Right renal pelvis (tissue), 4 donors: ENCODE results near the gene GALNT7. TPM values are rescaled to one million over a fixed set of nuclear protein-coding genes. Genes with fewer than 3 reads are reported as not detected.

Source experiments
- DNase-seq, 4 donors: peaks; one replicate each; pipeline ENCODE4 v3.0.0-alpha.2; 2013; ENCODE audit warnings: low read depth in 4 of 4, low spot score in 3 of 4, missing footprints in 1 of 4
- polyA plus RNA-seq, 4 donors: library from polyadenylated mRNA; unstranded; fragments of 120-200 nt; gene quantifications; one replicate each; pipeline ENCODE4 v1.2.1, GENCODE V29; 2013; ENCODE audit not compliant: insufficient read length in 4 of 4

The GALNT7 gene
- polyA plus RNA-seq, 4 donors: 35.8 to 40.7 (median 37.2) TPM

DNA sequence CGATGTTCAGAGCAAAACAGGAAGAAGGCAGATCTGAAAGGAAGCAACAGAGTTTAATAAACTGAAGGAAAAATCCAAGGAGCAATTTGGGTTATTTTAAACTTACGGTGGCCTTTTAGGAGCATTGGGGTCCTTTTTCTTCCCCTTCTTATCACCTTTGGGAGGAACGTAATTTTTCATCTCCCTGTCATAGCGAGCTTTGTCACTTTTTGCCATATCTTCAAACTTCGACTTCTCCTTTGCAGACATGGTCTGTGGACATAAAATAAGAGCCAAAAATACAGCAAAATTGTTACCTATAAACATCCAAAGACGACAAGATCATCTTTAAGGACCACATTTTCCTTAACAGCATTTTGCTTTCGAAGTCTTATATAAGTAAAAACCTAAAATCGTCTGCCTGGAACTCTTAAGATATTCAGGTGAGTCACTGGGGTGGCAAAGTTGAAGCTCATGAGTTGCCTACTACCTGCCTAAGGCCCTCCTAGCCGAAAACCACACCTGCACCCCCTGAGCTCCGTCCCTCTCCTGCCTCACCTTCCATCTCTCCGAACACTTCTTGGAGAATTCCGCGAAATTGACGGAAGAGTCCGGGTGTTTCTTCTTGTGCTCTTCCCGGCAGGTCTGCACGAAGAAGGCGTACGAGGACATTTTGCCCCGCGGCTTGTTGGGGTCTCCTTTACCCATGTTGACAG lies 164.5 kb downstream of the GALNT7 start:
- no peak for DNase-seq

DNA sequence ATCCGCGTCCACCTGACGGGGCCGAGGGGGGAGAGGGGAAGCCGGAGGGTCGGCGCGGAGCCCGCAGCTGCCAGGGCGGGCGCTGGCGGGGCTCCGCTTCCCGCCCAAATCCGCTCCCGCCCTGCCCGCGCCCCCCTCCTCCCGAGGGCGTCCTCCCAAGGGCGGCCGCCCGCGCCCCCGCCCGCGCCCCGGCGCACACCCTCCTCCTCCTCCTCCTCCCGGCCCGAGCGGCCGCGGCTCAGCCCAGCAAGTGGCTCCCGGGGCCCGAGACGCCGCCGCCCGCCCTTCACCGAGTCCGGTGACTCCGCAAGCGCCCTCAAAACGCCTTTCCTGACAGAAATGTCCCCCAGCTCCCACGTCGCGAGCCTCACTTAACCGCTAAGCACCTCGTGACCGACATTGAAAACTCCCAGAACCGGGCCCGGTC lies 165.1 kb downstream of the GALNT7 start:
- peak in 3 of 4 donors; percentile 20 to 51 (median 28) for DNase-seq

DNA sequence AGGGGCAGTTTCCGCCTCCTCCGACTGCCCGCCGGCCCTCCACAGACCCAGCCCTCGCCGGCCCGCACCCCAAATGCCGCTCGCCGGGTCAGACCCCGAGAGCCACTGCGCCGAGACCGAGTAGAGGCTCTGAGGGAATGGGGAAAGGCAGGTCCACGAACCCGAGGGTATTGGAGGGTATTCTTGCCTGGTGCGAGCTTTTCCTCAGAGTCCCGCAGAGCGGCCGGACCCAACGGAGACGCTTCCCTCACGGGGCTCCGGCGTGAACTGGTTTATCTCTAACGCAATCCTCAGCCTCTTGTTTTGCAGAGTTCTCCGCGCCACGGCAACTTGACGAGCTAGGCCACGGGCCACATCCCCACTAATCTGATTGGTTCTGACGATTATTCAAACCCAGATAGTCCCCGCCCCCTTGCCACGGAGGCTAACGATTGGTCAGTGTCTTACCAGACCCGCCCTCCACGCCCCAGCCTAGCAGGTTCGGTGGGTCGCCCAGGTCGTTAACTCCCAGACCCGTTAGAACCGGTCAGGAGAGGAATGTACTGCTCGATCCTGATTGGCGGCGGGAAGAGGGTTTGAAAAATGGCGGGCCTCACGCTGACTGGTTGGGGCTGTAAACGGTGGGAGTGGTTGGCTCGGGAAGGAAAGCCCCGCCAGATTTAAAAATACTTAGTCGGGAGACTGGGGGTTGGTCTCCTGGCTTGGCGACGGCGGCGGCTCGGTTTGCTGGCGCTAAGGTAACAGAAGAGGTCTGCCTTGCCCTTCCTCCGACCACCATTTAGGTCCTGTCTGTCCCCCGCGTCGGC lies 165.7 kb downstream of the GALNT7 start, which contains the start of gene HMGB2:
TSS of gene HMGB2 (minus strand) at position 274 of the 806 bp plus-strand sequence. CDS start 709 bp downstream, outside the sequence.
- DNase-seq: peak; percentile 99 to 100 (median 100)

DNA sequence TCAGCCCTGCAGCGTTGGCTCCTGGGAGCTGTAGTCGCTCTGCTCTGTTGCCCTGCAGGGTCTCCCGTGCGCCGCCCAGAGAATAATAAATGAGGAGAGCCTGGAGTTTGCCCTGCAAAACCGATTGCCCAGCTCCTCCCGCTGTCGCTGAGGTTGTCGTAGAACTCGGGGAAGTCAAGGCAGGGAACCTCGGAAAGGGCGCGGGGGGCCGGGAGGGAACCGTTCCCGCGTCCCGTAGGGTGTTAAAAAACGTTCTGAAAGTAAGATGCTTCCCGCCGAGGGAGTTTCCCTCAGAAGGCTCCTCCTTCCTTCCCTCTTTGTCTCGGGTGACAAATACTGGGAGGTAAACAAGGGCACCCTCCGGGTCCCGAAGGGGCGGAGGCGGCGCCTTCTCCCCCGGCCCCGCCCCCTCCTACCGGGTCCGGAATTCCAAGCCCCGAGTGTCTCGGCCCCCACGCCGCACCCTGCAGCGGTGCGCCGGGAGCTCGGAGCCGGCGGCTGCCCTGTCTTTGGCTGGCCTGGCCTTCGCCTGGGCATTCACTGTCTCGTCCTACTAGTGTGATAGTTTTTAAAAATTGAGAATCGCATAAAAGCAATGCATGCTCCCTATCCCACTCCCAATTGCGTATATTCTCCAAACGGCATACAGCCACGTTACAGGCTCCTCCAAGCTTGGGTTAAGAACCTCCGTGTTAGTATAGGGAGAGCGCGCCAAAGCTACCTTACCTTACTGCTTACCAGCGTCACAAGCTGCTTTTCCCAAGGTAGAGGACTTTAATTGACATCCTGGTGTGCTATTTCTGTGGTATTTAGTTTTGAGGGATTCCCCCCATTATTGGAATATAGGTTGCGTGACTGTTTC lies 166.5 kb downstream of the GALNT7 start:
- DNase-seq: peak; percentile 66 to 80 (median 72)

DNA sequence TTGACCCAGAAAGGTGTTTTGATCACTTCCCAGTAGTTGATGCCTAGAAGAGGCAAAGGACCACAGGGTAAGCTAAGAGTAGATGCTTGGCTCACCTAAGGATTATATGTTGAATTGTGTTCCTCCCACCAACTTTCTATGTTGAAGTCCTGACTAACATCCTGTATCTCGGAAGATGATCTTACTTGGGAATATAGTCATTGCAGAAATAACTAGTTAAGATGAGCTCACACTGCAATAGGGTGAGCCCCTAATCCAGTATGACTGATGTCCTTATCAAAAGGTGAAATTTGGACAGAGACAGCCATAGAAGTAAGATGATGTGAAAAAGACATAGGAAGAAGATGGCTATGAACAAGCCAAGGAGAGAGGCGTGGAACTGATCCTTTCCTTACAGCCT lies 168.9 kb downstream of the GALNT7 start:
- no peak for DNase-seq

DNA sequence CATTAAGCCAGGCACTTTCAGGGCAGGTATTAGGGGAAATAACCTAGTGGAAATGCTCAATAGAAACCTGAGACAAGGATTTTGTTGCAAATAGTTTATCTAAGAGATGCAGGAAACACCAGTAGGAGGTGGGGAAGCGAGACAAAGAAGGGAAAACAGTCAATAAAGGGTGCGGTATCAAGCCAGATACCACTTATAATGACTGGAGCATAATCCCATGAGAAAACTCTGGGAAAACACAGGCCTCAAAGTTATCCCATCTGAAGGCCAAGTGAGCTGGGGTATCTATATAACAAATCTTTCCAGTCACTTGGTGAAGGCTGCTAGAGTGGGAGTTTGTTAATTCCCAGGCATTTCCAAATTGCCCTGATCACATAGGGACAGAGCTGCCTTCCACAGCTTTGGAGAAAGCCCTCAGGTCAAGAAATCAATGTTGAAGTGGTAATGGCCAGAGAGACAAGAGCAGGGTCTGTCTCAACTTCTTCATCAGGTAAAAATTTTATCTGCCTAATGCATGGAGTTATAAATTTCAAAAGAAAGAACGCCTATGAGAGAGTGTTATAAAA lies 175.3 kb downstream of the GALNT7 start:
- no peak for DNase-seq

DNA sequence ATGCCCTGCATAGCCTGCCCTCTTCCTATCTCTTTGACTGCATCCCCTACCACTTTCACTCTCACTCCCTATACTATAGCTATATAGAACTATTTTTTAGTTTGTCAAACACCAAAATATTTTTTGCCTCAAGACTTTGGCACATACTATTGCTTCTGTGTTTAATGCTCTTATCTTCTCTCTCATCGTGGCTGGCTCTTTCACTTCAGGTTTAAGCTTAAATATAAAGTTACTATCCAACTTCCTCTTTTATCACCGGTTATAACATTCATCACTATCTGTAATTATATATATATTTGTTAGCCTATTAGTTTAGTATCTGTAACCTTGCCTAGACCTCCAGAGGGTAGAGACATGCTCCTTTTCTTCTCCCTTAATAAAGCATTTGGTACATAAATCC lies 177.0 kb downstream of the GALNT7 start:
- DNase-seq: no peak

DNA sequence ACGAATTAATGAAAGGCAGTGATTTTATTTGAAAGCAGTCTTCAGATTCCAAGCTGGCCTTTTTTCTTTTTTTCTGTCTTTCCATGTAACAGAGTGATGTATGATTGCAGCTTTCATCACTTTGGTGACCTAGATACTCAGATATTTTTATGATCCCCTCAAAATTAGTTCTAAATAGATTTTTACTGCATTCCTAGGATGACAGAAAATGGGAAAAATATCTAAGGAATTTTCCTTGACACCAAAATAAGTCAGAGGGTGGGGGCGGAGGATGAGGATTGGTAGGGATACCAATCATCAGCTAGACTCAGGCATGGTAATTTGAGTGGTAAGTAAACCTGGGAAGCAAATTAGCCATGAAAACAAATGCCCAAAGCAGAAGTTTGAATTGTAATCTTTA lies 177.5 kb downstream of the GALNT7 start:
- DNase-seq: no peak

DNA sequence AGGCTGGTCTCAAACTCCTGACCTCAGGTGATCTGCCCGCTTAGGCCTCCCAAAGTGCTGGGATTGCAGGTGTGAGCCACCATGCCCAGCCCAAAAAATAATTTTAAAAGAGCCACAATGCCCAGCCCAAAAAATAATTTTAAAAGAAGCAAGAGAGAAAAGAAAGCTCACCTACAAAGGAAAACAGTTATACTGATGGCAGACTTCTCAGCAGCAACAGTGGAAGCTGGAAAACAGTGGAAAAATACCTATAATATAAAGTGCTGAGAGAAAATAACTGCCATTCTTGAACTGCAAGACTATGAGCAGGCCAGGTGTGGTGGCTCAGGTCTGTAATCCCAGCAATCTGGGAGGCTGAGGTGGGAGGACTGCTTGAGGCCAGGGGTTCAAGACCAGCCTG lies 178.9 kb downstream of the GALNT7 start:
- no peak for DNase-seq

DNA sequence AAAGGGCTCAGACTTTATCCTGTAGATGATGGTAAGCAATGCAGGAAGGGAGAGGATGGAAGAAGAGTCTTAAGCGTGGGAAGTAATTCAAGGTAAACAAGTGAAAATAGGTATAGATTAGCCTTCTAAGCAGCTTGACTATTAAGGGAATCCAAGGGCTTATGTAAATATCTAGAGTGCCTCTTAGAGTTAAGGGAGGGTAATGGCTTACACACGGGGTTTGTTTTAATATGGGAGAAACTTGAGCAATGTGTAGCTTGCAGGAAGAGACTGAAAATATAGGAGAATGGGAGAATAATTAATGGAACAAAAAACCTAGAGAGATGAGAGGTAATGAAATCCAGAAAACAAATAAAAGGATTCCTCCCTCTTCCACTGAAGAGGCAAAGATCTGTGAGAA lies 189.3 kb downstream of the GALNT7 start:
- no peak for DNase-seq

DNA sequence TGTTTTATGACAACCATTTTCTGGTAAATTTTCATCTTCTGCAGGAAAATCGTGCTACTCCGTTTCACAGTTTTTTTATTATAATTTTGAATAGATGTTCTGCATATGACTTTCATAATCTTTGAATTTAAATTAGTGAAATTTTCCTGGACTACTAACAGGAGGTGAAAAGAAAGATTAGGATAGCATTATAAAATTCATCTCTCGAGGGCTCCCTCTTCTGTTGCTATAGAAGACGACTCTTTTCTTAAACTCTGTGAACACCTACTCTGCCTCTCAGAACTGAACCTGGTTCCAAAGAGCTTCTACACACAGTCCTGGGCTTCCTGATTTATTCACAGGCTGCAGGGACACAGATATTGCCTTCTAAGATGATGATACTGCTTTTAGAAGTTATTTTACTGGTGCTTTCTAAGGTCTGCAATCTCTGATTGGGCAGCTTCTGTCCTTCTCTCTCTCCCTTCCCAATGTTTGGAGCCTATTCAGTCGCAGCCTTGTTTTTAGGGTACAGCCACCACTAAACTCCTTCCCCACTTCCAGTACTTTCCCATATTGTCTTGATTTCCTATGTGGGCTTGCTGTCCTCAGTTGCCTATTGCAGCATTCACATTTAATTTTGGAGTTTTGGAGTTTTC lies 192.1 kb downstream of the GALNT7 start:
- DNase-seq: no peak

DNA sequence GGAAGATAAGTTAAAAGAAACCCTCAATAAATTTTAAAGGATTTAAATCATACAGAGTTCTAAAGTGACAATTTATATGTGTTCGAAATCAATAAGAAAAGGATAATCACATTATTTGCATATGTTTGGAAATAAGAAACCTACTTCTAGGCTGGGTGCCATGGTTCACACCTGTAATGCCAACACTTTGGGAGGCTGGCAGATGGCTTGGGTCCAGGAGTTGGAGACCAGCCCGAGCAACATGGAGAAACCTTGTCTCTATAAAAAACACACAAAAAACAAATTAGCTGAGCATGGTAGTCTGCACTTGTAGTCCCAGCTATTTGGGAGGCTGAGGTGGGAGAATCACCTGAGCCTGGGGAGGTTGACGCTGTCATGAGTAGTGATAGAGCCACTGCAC lies 194.1 kb downstream of the GALNT7 start:
- DNase-seq: no peak

DNA sequence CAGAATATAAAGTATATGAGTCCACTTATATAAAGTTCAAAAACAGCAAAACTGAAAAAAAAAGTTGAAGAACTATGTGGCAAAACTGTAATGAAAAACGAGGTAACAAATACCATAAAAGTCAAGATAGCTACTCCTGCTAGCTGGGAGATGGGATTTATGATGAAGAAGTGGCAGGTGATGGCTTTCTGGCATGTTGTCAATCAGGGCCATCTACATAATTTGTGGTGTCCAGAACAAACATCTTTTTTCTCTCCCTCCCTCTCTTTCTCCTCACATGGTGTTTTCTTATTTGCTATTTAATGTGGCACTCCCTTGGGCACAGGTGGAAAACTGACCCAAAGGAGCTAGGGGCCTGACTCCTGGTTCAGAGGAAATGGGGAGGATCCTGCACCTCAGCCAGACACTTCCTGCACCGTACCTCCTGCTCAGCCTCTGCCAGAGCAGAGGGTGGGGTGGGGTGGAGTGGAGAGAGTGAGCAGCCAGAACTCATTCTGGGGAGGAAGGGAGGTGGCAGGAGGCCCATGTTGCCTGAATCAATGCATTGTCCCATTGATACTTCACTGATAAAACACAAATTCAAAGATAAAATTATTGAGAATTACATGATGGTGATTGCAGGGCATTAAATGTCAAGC lies 196.9 kb downstream of the GALNT7 start:
- no peak for DNase-seq

DNA sequence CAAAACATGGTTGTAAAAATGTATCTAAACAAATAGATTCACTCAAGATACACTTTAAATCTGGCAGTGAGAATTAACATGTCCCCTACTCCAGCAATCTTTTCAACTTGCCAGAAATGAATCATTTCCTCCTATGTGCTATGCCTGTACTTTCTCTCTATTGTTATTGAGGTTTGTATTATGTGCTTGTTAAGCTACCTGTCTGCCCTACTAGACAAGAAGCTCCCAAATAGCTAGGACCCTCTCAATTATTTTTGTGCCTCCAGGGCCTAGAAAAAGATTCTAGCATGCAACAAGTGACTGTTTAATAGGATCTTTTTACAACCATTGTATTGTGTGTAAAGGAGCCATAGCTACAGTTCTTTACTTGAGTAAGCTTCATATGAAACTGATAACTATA lies 198.7 kb downstream of the GALNT7 start:
- no peak for DNase-seq

DNA sequence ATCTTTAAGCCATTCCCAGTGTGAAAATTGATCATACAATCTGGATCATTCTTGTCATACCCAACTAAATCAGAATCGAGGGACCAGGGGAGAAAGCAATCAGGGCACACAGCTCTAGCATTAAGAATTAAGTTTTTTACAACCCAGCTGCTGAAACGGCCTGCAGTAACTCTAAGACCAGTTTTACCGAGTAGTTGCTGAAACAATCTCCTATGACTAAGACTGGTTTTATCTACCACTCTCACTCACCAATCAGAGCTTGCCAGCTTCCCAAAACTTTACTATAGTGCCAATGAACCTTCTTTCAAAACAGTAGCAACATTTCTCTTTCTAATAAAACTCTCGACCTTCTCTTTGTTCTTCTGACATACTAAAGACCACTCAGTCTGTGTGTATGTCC lies 199.3 kb downstream of the GALNT7 start:
- DNase-seq: no peak

DNA sequence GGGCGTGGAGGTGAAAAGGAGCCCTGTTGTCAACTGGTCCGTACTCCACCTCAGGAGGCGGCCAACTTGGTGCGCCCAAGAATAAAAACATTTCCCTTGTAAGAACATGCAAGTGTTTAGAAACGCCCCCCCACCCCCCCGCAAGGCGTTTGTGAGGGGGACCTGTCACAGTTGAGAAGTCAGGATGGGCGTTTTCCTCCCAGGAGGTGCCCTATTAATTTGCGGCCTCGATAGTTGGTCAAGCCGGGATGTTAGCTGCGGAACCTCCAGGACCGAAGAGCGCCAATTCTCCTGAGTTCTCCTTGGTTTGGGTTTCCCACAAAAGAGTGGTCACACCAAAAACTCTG lies 201.5 kb downstream of the GALNT7 start:
- DNase-seq: no peak

DNA sequence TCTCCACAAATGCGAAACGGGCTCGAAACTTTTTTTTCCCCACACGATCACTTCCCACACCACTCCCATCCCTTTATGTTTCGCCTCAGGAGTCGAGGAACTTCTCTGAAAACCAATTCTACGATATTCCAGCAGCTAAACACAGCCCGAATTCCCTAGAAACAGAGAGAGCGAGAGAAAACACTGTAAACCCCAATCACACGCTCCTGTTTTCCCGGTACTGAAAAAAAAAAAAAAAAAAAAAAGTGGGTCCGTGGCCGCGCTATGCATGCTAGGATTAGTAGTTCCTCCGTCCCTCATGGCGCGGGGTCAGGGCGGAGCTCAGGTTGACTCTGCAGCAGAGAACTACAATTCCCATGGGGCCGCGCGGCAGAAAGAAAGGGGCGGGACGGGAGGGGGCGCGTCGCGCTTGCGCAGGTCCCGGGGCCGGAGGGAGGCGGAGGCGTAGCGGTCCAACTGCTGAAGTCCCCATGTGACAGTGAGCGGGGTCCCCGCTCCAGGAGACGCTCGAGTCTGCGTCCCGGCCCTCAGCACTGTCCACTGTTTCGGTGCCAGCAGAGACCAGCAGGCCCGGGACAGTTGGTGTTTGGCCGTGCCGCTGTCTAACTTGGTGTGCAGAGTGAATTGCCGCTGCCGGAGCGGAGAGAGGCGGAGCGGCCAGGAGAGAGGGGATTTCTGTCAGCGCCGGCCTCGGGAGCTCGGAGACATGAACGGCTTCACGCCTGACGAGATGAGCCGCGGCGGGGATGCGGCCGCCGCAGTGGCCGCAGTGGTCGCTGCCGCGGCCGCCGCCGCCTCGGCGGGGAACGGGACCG lies 202.1 kb downstream of the GALNT7 start, which contains the start of gene SAP30:
TSS of gene SAP30 (plus strand) at position 478 of the 815 bp plus-strand sequence. CDS start at position 707, 229 bp downstream.
- DNase-seq: peak; percentile 98 to 99 (median 98)

DNA sequence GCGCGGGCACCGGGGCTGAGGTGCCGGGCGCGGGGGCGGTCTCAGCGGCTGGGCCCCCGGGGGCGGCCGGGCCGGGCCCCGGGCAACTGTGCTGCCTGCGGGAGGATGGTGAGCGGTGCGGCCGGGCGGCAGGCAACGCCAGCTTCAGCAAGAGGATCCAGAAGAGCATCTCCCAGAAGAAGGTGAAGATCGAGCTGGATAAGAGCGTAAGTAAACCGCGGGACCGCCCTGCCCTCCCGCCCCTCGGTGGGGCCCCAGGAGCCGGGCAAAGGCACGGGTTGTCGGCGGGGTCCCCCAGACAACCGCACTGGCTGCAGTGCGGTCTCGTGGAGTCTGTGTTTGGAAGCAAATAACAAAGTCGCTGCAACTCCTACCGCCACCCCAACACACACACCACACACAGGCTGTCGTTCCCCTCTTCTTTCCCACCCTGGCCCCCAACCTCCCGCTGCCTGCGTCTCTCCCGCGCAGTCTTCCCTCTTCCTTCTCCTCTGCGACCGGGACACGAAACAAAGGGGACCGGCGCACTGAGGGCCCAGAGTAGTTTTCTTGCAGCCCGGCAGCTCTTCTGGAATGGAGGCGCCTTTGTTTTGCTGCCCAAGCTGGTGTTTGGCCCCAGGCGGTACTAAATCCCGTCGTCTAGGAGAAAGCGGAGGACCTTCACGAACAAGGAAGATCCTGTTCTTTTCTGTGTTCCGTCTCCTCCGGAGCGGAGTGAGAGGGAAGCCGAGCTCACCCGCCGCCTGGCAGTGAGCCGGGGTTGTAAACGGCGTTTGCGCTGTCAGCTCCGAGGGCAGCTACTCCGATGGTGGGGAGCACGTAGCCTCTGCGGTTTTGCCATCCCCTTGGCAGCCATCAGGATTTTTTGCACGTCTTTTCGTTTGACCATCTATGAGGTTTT lies 202.9 kb downstream of the GALNT7 start:
- DNase-seq: peak; percentile 41 to 63 (median 50)
